ENCODE results near the gene SSBP2.

Gene SSBP2

GRCh38 chr5:81759632-81760005, 8.7 kb upstream of the SSBP2 start:
- Histone ChIP-seq H3K9me3 (ENCODE audit: control insufficient read depth, low read length) (no peaks in the 10 kb centered on the region), H3K27me3 (replicated peaks; ENCODE audit: control insufficient read depth, insufficient read depth, low read length, poor library complexity, severe bottlenecking) (no peaks in the 10 kb centered on the region), H3K4me1 (ENCODE audit: control insufficient read depth, insufficient read depth, low read length, poor library complexity, severe bottlenecking) (no peaks in the 10 kb centered on the region), H3K27ac (ENCODE audit: insufficient read depth, low read length, poor library complexity, severe bottlenecking) (no peak overlapping the region), H3K4me3 (ENCODE audit: insufficient read depth, low read depth, low read length, poor library complexity, severe bottlenecking) (no peak overlapping the region), H3K36me3 (ENCODE audit: control insufficient read depth, insufficient read depth, low read length) (no peaks in the 10 kb centered on the region)
- DNase-seq = no peak

- Histone ChIP-seq H3K4me3 (ENCODE audit: insufficient read depth, low read depth, low read length, poor library complexity, severe bottlenecking) (no peak overlapping the region), H3K4me1 (ENCODE audit: control insufficient read depth, insufficient read depth, low read length, poor library complexity, severe bottlenecking) (no peaks in the 10 kb centered on the region), H3K9me3 (ENCODE audit: control insufficient read depth, low read length) (no peaks in the 10 kb centered on the region), H3K36me3 (ENCODE audit: control insufficient read depth, insufficient read depth, low read length) (no peaks in the 10 kb centered on the region), H3K27me3 (replicated peaks; ENCODE audit: control insufficient read depth, insufficient read depth, low read length, poor library complexity, severe bottlenecking) (no peaks in the 10 kb centered on the region), H3K27ac (ENCODE audit: insufficient read depth, low read length, poor library complexity, severe bottlenecking) (no peak overlapping the region)
- no peak for DNase-seq
These were observed 6.5 kb upstream of the SSBP2 start for GRCh38 chr5:81757404-81757803.

- H3K9me3 ChIP-seq (ENCODE audit: control insufficient read depth, low read length) = no peaks in the 10 kb centered on the region
- no peak overlapping the region for H3K27ac ChIP-seq (ENCODE audit: insufficient read depth, low read length, poor library complexity, severe bottlenecking)
- DNase-seq = no peak
- peaks cover 4% of the 10 kb centered on the region for H3K4me1 ChIP-seq (ENCODE audit: control insufficient read depth, insufficient read depth, low read length, poor library complexity, severe bottlenecking)
- no peaks in the 10 kb centered on the region for H3K36me3 ChIP-seq (ENCODE audit: control insufficient read depth, insufficient read depth, low read length)
- H3K4me3 ChIP-seq (ENCODE audit: insufficient read depth, low read depth, low read length, poor library complexity, severe bottlenecking) = no peak overlapping the region
- H3K27me3 ChIP-seq (replicated peaks; ENCODE audit: control insufficient read depth, insufficient read depth, low read length, poor library complexity, severe bottlenecking) = no peaks in the 10 kb centered on the region
These were observed 5.1 kb upstream of the SSBP2 start for GRCh38 chr5:81756016-81756415.

- no peak for DNase-seq
- H3K27ac ChIP-seq (ENCODE audit: insufficient read depth, low read length, poor library complexity, severe bottlenecking) = no peak overlapping the region
- no peaks in the 10 kb centered on the region for H3K9me3 ChIP-seq (ENCODE audit: control insufficient read depth, low read length)
- H3K4me3 ChIP-seq (ENCODE audit: insufficient read depth, low read depth, low read length, poor library complexity, severe bottlenecking) = no peak overlapping the region
- H3K27me3 ChIP-seq (replicated peaks; ENCODE audit: control insufficient read depth, insufficient read depth, low read length, poor library complexity, severe bottlenecking) = no peaks in the 10 kb centered on the region
- peaks cover 4% of the 10 kb centered on the region for H3K4me1 ChIP-seq (ENCODE audit: control insufficient read depth, insufficient read depth, low read length, poor library complexity, severe bottlenecking)
- no peaks in the 10 kb centered on the region for H3K36me3 ChIP-seq (ENCODE audit: control insufficient read depth, insufficient read depth, low read length)
These were observed 4.4 kb upstream of the SSBP2 start for GRCh38 chr5:81755320-81755719.

- H3K27ac ChIP-seq (ENCODE audit: insufficient read depth, low read length, poor library complexity, severe bottlenecking) = no peak overlapping the region
These were observed 3.7 kb upstream of the SSBP2 start for GRCh38 chr5:81754621-81755020.

GRCh38 chr5:81753429-81753828, 2.5 kb upstream of the SSBP2 start:
- H3K27ac ChIP-seq (ENCODE audit: insufficient read depth, low read length, poor library complexity, severe bottlenecking) = no peak overlapping the region
- no peaks in the 10 kb centered on the region for H3K36me3 ChIP-seq (ENCODE audit: control insufficient read depth, insufficient read depth, low read length)
- no peaks in the 10 kb centered on the region for H3K9me3 ChIP-seq (ENCODE audit: control insufficient read depth, low read length)
- H3K4me1 ChIP-seq (ENCODE audit: control insufficient read depth, insufficient read depth, low read length, poor library complexity, severe bottlenecking) = peaks cover 11% of the 10 kb centered on the region
- no peak overlapping the region for H3K4me3 ChIP-seq (ENCODE audit: insufficient read depth, low read depth, low read length, poor library complexity, severe bottlenecking)
- no peaks in the 10 kb centered on the region for H3K27me3 ChIP-seq (replicated peaks; ENCODE audit: control insufficient read depth, insufficient read depth, low read length, poor library complexity, severe bottlenecking)
- DNase-seq = no peak

More at GRCh38 chr5:81754621-81755020, 3.7 kb upstream of the SSBP2 start:
- H3K9me3 ChIP-seq (ENCODE audit: control insufficient read depth, low read length) = no peaks in the 10 kb centered on the region
- peaks cover 5% of the 10 kb centered on the region for H3K4me1 ChIP-seq (ENCODE audit: control insufficient read depth, insufficient read depth, low read length, poor library complexity, severe bottlenecking)
- H3K36me3 ChIP-seq (ENCODE audit: control insufficient read depth, insufficient read depth, low read length) = no peaks in the 10 kb centered on the region
- DNase-seq = no peak
- H3K27me3 ChIP-seq (replicated peaks; ENCODE audit: control insufficient read depth, insufficient read depth, low read length, poor library complexity, severe bottlenecking) = no peaks in the 10 kb centered on the region
- no peak overlapping the region for H3K4me3 ChIP-seq (ENCODE audit: insufficient read depth, low read depth, low read length, poor library complexity, severe bottlenecking)

GRCh38 chr5:81752644-81752963, 1.7 kb upstream of the SSBP2 start:
- Histone ChIP-seq H3K4me3 (ENCODE audit: insufficient read depth, low read depth, low read length, poor library complexity, severe bottlenecking) (no peak overlapping the region), H3K27ac (ENCODE audit: insufficient read depth, low read length, poor library complexity, severe bottlenecking) (no peak overlapping the region), H3K9me3 (ENCODE audit: control insufficient read depth, low read length) (no peaks in the 10 kb centered on the region), H3K36me3 (ENCODE audit: control insufficient read depth, insufficient read depth, low read length) (no peaks in the 10 kb centered on the region), H3K4me1 (ENCODE audit: control insufficient read depth, insufficient read depth, low read length, poor library complexity, severe bottlenecking) (peaks cover 11% of the 10 kb centered on the region), H3K27me3 (replicated peaks; ENCODE audit: control insufficient read depth, insufficient read depth, low read length, poor library complexity, severe bottlenecking) (no peaks in the 10 kb centered on the region)
- no peak for DNase-seq

GRCh38 chr5:81751836-81752643, 1.1 kb upstream of the SSBP2 start:
- peaks cover 11% of the 10 kb centered on the region for H3K4me1 ChIP-seq (ENCODE audit: control insufficient read depth, insufficient read depth, low read length, poor library complexity, severe bottlenecking)
- peak overlapping the region; percentile 84 for H3K27ac ChIP-seq (ENCODE audit: insufficient read depth, low read length, poor library complexity, severe bottlenecking)
- no peaks in the 10 kb centered on the region for H3K36me3 ChIP-seq (ENCODE audit: control insufficient read depth, insufficient read depth, low read length)
- no peaks in the 10 kb centered on the region for H3K9me3 ChIP-seq (ENCODE audit: control insufficient read depth, low read length)
- H3K27me3 ChIP-seq (replicated peaks; ENCODE audit: control insufficient read depth, insufficient read depth, low read length, poor library complexity, severe bottlenecking) = no peaks in the 10 kb centered on the region
- no peak for DNase-seq
- H3K4me3 ChIP-seq (ENCODE audit: insufficient read depth, low read depth, low read length, poor library complexity, severe bottlenecking) = peak overlapping the region; percentile 85

- Histone ChIP-seq H3K4me3 (ENCODE audit: insufficient read depth, low read depth, low read length, poor library complexity, severe bottlenecking) (peak overlapping the region; percentile 85), H3K27me3 (replicated peaks; ENCODE audit: control insufficient read depth, insufficient read depth, low read length, poor library complexity, severe bottlenecking) (no peaks in the 10 kb centered on the region), H3K27ac (ENCODE audit: insufficient read depth, low read length, poor library complexity, severe bottlenecking) (peak overlapping the region; percentile 84), H3K36me3 (ENCODE audit: control insufficient read depth, insufficient read depth, low read length) (no peaks in the 10 kb centered on the region), H3K4me1 (ENCODE audit: control insufficient read depth, insufficient read depth, low read length, poor library complexity, severe bottlenecking) (peaks cover 11% of the 10 kb centered on the region), H3K9me3 (ENCODE audit: control insufficient read depth, low read length) (no peaks in the 10 kb centered on the region)
- peak in 1 of 3 donors; percentile 6 for DNase-seq
These were observed 439 bp downstream of the SSBP2 start for GRCh38 chr5:81750308-81751008.

- H3K4me1 ChIP-seq (ENCODE audit: control insufficient read depth, insufficient read depth, low read length, poor library complexity, severe bottlenecking) = peaks cover 11% of the 10 kb centered on the region
- DNase-seq = peak; percentile 13 to 18 (median 13)
These were observed 1.2 kb downstream of the SSBP2 start for GRCh38 chr5:81749561-81750307.

More at GRCh38 chr5:81749561-81750307, 1.2 kb downstream of the SSBP2 start:
- Histone ChIP-seq H3K9me3 (ENCODE audit: control insufficient read depth, low read length) (no peaks in the 10 kb centered on the region), H3K36me3 (ENCODE audit: control insufficient read depth, insufficient read depth, low read length) (no peaks in the 10 kb centered on the region), H3K27ac (ENCODE audit: insufficient read depth, low read length, poor library complexity, severe bottlenecking) (peak overlapping the region; percentile 10), H3K27me3 (replicated peaks; ENCODE audit: control insufficient read depth, insufficient read depth, low read length, poor library complexity, severe bottlenecking) (no peaks in the 10 kb centered on the region), H3K4me3 (ENCODE audit: insufficient read depth, low read depth, low read length, poor library complexity, severe bottlenecking) (peak overlapping the region; percentile 73)

Data from effector memory CD4-positive, alpha-beta T cell (primary cell).